GM23338 (cell line): ENCODE data around the gene TCF12. TPM values are rescaled to one million over a fixed set of nuclear protein-coding genes. Genes with fewer than 3 reads are reported as not detected.

Source experiments
- ATAC-seq: fragments of 200-7000 bp; cut with Tn5 transposase; 3 replicates; pipeline ENCODE4 v1.9.1; 2020
- DNase-seq: peaks from one replicate; pipeline ENCODE4 v3.0.0-alpha.2; 2015; ENCODE audit warnings: low spot score
- H2AFZ ChIP-seq: fragments of 200-600 bp; sonication (generic); 2 replicates; pipeline ENCODE4 v1.8.0; 2016; ENCODE audit warnings: antibody characterized with exemption, mild to moderate bottlenecking, moderate library complexity
- H3F3A ChIP-seq: fragments of 200-600 bp; sonication (generic); replicated peaks from 2 replicates; pipeline ENCODE4 v1.8.0; 2017; ENCODE audit warnings: antibody characterized with exemption, mixed run types, low read depth
- H3K27ac ChIP-seq: fragments of 200-600 bp; sonication (generic); 2 replicates; pipeline ENCODE4 v1.6.1; 2016; ENCODE audit warnings: low read depth
- H3K27me3 ChIP-seq: fragments of 200-600 bp; sonication (generic); 2 replicates; pipeline ENCODE4 v1.8.0; 2016; ENCODE audit warnings: mild to moderate bottlenecking, mixed run types, moderate library complexity; ENCODE audit not compliant: insufficient read depth
- H3K36me3 ChIP-seq: fragments of 200-600 bp; sonication (generic); 2 replicates; pipeline ENCODE4 v1.8.0; 2016; ENCODE audit warnings: mild to moderate bottlenecking; ENCODE audit not compliant: insufficient read depth
- H3K4me1 ChIP-seq: fragments of 200-600 bp; sonication (generic); 2 replicates; pipeline ENCODE4 v1.8.0; 2016; ENCODE audit warnings: mild to moderate bottlenecking, moderate library complexity; ENCODE audit not compliant: insufficient read depth
- H3K4me2 ChIP-seq: fragments of 200-600 bp; sonication (generic); 2 replicates; pipeline ENCODE4 v1.7.1; 2017; ENCODE audit warnings: mixed run types
- H3K4me3 ChIP-seq: fragments of 200-600 bp; sonication (generic); 2 replicates; pipeline ENCODE4 v1.6.1; 2016; ENCODE audit warnings: mixed run types
- H3K79me2 ChIP-seq: fragments of 200-600 bp; sonication (generic); replicated peaks from 2 replicates; pipeline ENCODE4 v1.8.0; 2017; ENCODE audit warnings: mild to moderate bottlenecking; ENCODE audit not compliant: insufficient read depth
- H3K9me2 ChIP-seq: fragments of 200-600 bp; sonication (generic); 2 replicates; pipeline ENCODE4 v1.8.0; 2017; ENCODE audit not compliant: insufficient read depth
- H4K20me1 ChIP-seq: fragments of 200-600 bp; sonication (generic); replicated peaks from 2 replicates; pipeline ENCODE4 v1.8.0; 2017; ENCODE audit warnings: mild to moderate bottlenecking; ENCODE audit not compliant: insufficient read depth
- H3K27ac Mint-ChIP-seq: 2 replicates; pipeline ENCODE4 v1.8.0; 2020; ENCODE audit warnings: inconsistent platforms, mild to moderate bottlenecking, moderate library complexity, mixed read lengths
- H3K27me3 Mint-ChIP-seq: 3 replicates; pipeline ENCODE4 v1.8.0; 2022; ENCODE audit warnings: low read depth, mild to moderate bottlenecking, moderate library complexity, mixed read lengths, inconsistent platforms; ENCODE audit not compliant: insufficient read depth, poor library complexity
- H3K36me3 Mint-ChIP-seq: 3 replicates; pipeline ENCODE4 v1.8.0; 2021; ENCODE audit warnings: low read depth, mild to moderate bottlenecking, inconsistent platforms, moderate library complexity, mixed read lengths
- H3K4me1 Mint-ChIP-seq: 3 replicates; pipeline ENCODE4 v1.8.0; 2020; ENCODE audit warnings: mild to moderate bottlenecking, inconsistent platforms, mixed read lengths
- H3K4me3 Mint-ChIP-seq: 3 replicates; pipeline ENCODE4 v1.8.0; 2021; ENCODE audit warnings: moderate library complexity, mild to moderate bottlenecking, inconsistent platforms, mixed read lengths
- H3K9me3 Mint-ChIP-seq: 3 replicates; pipeline ENCODE4 v1.8.0; 2020; ENCODE audit warnings: moderate library complexity, mild to moderate bottlenecking, inconsistent platforms, mixed read lengths
- CREB1 ChIP-seq: fragments of 250-450 bp; sonication (Bioruptor Pico); IDR thresholded peaks from 2 replicates; pipeline ENCODE4 v1.5.0; 2020; ENCODE audit warnings: low read depth, mild to moderate bottlenecking, moderate library complexity
- EZH2 ChIP-seq: fragments of 200-600 bp; sonication (generic); IDR thresholded peaks from one replicate; pipeline ENCODE4 v1.8.0; 2017; ENCODE audit warnings: antibody characterized with exemption, mild to moderate bottlenecking, low read depth; ENCODE audit not compliant: unreplicated experiment
- EZH2phosphoT487 ChIP-seq: fragments of 200-600 bp; sonication (generic); IDR thresholded peaks from one replicate; pipeline ENCODE4 v1.8.1; 2018; ENCODE audit warnings: antibody characterized with exemption; ENCODE audit not compliant: unreplicated experiment
- JUNB ChIP-seq: IDR thresholded peaks from one replicate; pipeline ENCODE4 v1.6.1; 2016; ENCODE audit warnings: antibody characterized with exemption; ENCODE audit not compliant: unreplicated experiment
- NANOG ChIP-seq: IDR thresholded peaks from 2 replicates; pipeline ENCODE4 v1.6.1; 2016; ENCODE audit warnings: antibody characterized with exemption, borderline replicate concordance
- POLR2AphosphoS5 ChIP-seq: IDR thresholded peaks from 2 replicates; pipeline ENCODE4 v1.6.1; 2016; ENCODE audit warnings: antibody characterized with exemption, low read depth
- STAT1 ChIP-seq: IDR thresholded peaks from one replicate; pipeline ENCODE4 v1.6.1; 2016; ENCODE audit warnings: antibody characterized with exemption; ENCODE audit not compliant: unreplicated experiment
- ZNF114 ChIP-seq: fragments of 250-450 bp; sonication (Bioruptor Pico); IDR thresholded peaks from 2 replicates; pipeline ENCODE4 v1.5.0; 2020; ENCODE audit warnings: mild to moderate bottlenecking, moderate library complexity
- ZNF331 ChIP-seq: fragments of 250-450 bp; sonication (Bioruptor Pico); IDR thresholded peaks from 2 replicates; pipeline ENCODE4 v1.5.0; 2020; ENCODE audit warnings: low read depth, mild to moderate bottlenecking, moderate library complexity
- polyA plus RNA-seq: library from polyadenylated mRNA; unstranded; fragments of >200 nt; fragmentation: Nextera tagmentation; extraction: Ambion mirVana; gene quantifications from 2 replicates; pipeline ENCODE4 v1.2.1, GENCODE V29; 2016
- total RNA-seq: library from RNA; depleted of rRNA; stranded (reverse); fragments of >200 nt; shearing (Covaris generic); gene quantifications from 2 replicates; pipeline ENCODE4 v1.2.3, GENCODE V29; 2014
- TF ChIP-seq, protein P1 (sequence below): IDR thresholded peaks from one replicate; pipeline ENCODE4 v1.6.1; 2018; ENCODE audit warnings: antibody characterized with exemption; ENCODE audit not compliant: unreplicated experiment
- TF ChIP-seq, protein P2 (sequence below), 2 experiments: fragments of 200-600 bp in 1 of 2; sonication (generic) in 1 of 2; conservative IDR thresholded peaks; 2 replicates each; pipeline versions ENCODE4 v1.5.1 to v1.6.1; 2016 to 2017; ENCODE audit warnings: antibody characterized with exemption in 2 of 2, low read depth in 2 of 2, mild to moderate bottlenecking in 2 of 2, moderate library complexity in 1 of 2
- TF ChIP-seq, protein P3 (sequence below): IDR thresholded peaks from 2 replicates; pipeline ENCODE4 v1.6.1; 2016; ENCODE audit warnings: antibody characterized with exemption
- TF ChIP-seq, protein P4 (sequence below): fragments of 250-450 bp; sonication (Bioruptor Pico); IDR thresholded peaks from 2 replicates; pipeline ENCODE4 v1.5.0; 2020; ENCODE audit warnings: mild to moderate bottlenecking, moderate library complexity

TCF12 gene
- total and polyA plus RNA-seq, 2 experiments from 2014 or later, result 27.6 to 104 TPM

DNA sequence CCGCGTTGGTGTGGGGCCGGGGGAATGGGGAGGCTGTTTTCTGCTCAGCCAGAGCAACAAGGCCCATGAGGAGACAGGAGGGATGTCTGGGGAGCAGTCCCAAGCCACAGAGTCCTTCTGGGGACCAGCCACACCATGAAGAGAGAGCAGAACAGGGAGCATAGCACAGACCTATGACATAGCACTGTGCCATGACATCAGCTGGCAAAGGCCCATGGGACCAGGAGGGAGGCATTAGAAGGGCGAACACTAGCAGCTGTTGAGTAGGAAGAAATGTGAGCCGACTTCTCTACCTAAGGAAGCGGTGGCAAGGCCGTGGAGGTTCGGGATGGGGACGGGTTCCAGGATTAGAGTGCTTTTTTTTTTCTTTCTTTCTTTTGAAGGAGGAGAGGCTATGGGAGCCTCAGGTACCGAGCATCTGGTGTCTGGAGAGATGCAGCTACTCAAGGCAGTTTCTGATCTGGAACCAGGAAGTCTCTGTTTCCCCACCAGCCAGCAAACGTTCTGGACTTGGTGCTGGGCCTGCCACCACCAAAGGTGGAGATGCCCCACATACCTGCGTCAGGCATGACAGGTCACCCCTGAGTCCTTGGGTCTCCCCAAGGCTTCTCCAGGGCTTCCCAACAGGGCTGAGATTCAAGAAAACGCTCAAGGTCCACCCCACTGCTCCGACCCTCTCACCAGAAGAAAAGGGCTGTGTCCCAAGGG lies 380.6 kb downstream of the TCF12 start:
- no peak for DNase-seq
- H3K27ac ChIP-seq, result no peak overlapping the region
- H3K9me2 ChIP-seq, result peaks cover 5% of the 10 kb centered on the region; the same call in 1 of the 2 replicates
- H3K27me3 ChIP-seq, result no peaks in the 10 kb centered on the region
- no peak overlapping the region for H3K4me3 Mint-ChIP-seq
- TF ChIP-seq ZNF114 (CRISPR knock-in tag), result no peak
- TF ChIP-seq, protein P1, sequence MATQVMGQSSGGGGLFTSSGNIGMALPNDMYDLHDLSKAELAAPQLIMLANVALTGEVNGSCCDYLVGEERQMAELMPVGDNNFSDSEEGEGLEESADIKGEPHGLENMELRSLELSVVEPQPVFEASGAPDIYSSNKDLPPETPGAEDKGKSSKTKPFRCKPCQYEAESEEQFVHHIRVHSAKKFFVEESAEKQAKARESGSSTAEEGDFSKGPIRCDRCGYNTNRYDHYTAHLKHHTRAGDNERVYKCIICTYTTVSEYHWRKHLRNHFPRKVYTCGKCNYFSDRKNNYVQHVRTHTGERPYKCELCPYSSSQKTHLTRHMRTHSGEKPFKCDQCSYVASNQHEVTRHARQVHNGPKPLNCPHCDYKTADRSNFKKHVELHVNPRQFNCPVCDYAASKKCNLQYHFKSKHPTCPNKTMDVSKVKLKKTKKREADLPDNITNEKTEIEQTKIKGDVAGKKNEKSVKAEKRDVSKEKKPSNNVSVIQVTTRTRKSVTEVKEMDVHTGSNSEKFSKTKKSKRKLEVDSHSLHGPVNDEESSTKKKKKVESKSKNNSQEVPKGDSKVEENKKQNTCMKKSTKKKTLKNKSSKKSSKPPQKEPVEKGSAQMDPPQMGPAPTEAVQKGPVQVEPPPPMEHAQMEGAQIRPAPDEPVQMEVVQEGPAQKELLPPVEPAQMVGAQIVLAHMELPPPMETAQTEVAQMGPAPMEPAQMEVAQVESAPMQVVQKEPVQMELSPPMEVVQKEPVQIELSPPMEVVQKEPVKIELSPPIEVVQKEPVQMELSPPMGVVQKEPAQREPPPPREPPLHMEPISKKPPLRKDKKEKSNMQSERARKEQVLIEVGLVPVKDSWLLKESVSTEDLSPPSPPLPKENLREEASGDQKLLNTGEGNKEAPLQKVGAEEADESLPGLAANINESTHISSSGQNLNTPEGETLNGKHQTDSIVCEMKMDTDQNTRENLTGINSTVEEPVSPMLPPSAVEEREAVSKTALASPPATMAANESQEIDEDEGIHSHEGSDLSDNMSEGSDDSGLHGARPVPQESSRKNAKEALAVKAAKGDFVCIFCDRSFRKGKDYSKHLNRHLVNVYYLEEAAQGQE, result no peak
- no peak for TF ChIP-seq ZNF331
- TF ChIP-seq CREB1 (CRISPR knock-in tag), result no peak
- no peak for TF ChIP-seq NANOG
- no peak for TF ChIP-seq STAT1
- no peak for TF ChIP-seq POLR2AphosphoS5
- no peak for TF ChIP-seq JUNB
- TF ChIP-seq, protein P2, sequence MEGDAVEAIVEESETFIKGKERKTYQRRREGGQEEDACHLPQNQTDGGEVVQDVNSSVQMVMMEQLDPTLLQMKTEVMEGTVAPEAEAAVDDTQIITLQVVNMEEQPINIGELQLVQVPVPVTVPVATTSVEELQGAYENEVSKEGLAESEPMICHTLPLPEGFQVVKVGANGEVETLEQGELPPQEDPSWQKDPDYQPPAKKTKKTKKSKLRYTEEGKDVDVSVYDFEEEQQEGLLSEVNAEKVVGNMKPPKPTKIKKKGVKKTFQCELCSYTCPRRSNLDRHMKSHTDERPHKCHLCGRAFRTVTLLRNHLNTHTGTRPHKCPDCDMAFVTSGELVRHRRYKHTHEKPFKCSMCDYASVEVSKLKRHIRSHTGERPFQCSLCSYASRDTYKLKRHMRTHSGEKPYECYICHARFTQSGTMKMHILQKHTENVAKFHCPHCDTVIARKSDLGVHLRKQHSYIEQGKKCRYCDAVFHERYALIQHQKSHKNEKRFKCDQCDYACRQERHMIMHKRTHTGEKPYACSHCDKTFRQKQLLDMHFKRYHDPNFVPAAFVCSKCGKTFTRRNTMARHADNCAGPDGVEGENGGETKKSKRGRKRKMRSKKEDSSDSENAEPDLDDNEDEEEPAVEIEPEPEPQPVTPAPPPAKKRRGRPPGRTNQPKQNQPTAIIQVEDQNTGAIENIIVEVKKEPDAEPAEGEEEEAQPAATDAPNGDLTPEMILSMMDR (conservative IDR thresholded peaks at IDR 0.05; ENCODE audit: low read depth in 2 of 2), result no peak
- TF ChIP-seq, protein P3, sequence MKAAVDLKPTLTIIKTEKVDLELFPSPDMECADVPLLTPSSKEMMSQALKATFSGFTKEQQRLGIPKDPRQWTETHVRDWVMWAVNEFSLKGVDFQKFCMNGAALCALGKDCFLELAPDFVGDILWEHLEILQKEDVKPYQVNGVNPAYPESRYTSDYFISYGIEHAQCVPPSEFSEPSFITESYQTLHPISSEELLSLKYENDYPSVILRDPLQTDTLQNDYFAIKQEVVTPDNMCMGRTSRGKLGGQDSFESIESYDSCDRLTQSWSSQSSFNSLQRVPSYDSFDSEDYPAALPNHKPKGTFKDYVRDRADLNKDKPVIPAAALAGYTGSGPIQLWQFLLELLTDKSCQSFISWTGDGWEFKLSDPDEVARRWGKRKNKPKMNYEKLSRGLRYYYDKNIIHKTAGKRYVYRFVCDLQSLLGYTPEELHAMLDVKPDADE, result no peak
- TF ChIP-seq EZH2, result no peak
- no peak for TF ChIP-seq EZH2phosphoT487
- TF ChIP-seq, protein P4, sequence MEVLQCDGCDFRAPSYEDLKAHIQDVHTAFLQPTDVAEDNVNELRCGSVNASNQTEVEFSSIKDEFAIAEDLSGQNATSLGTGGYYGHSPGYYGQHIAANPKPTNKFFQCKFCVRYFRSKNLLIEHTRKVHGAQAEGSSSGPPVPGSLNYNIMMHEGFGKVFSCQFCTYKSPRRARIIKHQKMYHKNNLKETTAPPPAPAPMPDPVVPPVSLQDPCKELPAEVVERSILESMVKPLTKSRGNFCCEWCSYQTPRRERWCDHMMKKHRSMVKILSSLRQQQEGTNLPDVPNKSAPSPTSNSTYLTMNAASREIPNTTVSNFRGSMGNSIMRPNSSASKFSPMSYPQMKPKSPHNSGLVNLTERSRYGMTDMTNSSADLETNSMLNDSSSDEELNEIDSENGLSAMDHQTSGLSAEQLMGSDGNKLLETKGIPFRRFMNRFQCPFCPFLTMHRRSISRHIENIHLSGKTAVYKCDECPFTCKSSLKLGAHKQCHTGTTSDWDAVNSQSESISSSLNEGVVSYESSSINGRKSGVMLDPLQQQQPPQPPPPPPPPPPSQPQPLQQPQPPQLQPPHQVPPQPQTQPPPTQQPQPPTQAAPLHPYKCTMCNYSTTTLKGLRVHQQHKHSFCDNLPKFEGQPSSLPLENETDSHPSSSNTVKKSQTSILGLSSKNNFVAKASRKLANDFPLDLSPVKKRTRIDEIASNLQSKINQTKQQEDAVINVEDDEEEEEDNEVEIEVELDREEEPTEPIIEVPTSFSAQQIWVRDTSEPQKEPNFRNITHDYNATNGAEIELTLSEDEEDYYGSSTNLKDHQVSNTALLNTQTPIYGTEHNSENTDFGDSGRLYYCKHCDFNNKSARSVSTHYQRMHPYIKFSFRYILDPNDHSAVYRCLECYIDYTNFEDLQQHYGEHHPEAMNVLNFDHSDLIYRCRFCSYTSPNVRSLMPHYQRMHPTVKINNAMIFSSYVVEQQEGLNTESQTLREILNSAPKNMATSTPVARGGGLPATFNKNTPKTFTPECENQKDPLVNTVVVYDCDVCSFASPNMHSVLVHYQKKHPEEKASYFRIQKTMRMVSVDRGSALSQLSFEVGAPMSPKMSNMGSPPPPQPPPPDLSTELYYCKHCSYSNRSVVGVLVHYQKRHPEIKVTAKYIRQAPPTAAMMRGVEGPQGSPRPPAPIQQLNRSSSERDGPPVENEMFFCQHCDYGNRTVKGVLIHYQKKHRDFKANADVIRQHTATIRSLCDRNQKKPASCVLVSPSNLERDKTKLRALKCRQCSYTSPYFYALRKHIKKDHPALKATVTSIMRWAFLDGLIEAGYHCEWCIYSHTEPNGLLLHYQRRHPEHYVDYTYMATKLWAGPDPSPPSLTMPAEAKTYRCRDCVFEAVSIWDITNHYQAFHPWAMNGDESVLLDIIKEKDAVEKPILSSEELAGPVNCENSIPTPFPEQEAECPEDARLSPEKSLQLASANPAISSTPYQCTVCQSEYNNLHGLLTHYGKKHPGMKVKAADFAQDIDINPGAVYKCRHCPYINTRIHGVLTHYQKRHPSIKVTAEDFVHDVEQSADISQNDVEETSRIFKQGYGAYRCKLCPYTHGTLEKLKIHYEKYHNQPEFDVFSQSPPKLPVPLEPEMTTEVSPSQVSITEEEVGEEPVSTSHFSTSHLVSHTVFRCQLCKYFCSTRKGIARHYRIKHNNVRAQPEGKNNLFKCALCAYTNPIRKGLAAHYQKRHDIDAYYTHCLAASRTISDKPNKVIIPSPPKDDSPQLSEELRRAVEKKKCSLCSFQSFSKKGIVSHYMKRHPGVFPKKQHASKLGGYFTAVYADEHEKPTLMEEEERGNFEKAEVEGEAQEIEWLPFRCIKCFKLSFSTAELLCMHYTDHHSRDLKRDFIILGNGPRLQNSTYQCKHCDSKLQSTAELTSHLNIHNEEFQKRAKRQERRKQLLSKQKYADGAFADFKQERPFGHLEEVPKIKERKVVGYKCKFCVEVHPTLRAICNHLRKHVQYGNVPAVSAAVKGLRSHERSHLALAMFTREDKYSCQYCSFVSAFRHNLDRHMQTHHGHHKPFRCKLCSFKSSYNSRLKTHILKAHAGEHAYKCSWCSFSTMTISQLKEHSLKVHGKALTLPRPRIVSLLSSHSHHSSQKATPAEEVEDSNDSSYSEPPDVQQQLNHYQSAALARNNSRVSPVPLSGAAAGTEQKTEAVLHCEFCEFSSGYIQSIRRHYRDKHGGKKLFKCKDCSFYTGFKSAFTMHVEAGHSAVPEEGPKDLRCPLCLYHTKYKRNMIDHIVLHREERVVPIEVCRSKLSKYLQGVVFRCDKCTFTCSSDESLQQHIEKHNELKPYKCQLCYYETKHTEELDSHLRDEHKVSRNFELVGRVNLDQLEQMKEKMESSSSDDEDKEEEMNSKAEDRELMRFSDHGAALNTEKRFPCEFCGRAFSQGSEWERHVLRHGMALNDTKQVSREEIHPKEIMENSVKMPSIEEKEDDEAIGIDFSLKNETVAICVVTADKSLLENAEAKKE (CRISPR knock-in tag), result no peak
- H3K36me3 Mint-ChIP-seq, result no peaks in the 10 kb centered on the region
- H3K36me3 ChIP-seq, result no peaks in the 10 kb centered on the region
- no peaks in the 10 kb centered on the region for H3F3A ChIP-seq
- no peaks in the 10 kb centered on the region for H4K20me1 ChIP-seq
- H3K27ac Mint-ChIP-seq, result no peak overlapping the region
- peaks cover 13% of the 10 kb centered on the region; the same call in 1 of the 2 replicates for H3K4me1 ChIP-seq
- H3K9me3 Mint-ChIP-seq, result no peaks in the 10 kb centered on the region; the same call in 2 of the 3 replicates
- H3K79me2 ChIP-seq, result no peaks in the 10 kb centered on the region
- no peak overlapping the region for H2AFZ ChIP-seq
- H3K4me3 ChIP-seq, result no peak overlapping the region
- H3K4me2 ChIP-seq, result no peak overlapping the region
- H3K4me1 Mint-ChIP-seq, result peaks cover 34% of the 10 kb centered on the region
- H3K27me3 Mint-ChIP-seq, result peaks cover 26% of the 10 kb centered on the region
- ATAC-seq, result no peak
